ENCODE measurements around the gene KCNJ10.

Gene KCNJ10

GRCh38 chr1:160021376-160022074, 48.4 kb downstream of the KCNJ10 start:
- no peak for DNase-seq

GRCh38 chr1:160020196-160020595, 49.8 kb downstream of the KCNJ10 start:
- no peak for DNase-seq

GRCh38 chr1:160018900-160019299, 51.1 kb downstream of the KCNJ10 start:
- no peak for DNase-seq

GRCh38 chr1:160018347-160018746, 51.6 kb downstream of the KCNJ10 start:
- DNase-seq: no peak

GRCh38 chr1:160017592-160017991, 52.4 kb downstream of the KCNJ10 start:
- DNase-seq: no peak

GRCh38 chr1:160011781-160012180, 58.2 kb downstream of the KCNJ10 start:
- DNase-seq: no peak

GRCh38 chr1:160009801-160010200, 60.2 kb downstream of the KCNJ10 start:
- no peak for DNase-seq

GRCh38 chr1:160009081-160009480, 60.9 kb downstream of the KCNJ10 start:
- DNase-seq: no peak

- DNase-seq: no peak
Observed at GRCh38 chr1:160007577-160008200, 62.3 kb downstream of the KCNJ10 start.

- DNase-seq: peak; percentile 79
Observed at GRCh38 chr1:160006312-160006940, 63.5 kb downstream of the KCNJ10 start.

GRCh38 chr1:160005070-160005469, 64.9 kb downstream of the KCNJ10 start:
- no peak for DNase-seq

- DNase-seq: no peak
Observed at GRCh38 chr1:160004425-160004824, 65.5 kb downstream of the KCNJ10 start.

GRCh38 chr1:160004001-160004400, 66.0 kb downstream of the KCNJ10 start:
- no peak for DNase-seq

- no peak for DNase-seq
Observed at GRCh38 chr1:160001440-160001839, 68.5 kb downstream of the KCNJ10 start.

- DNase-seq: no peak
Observed at GRCh38 chr1:159999204-159999603, 70.8 kb downstream of the KCNJ10 start.

- no peak for DNase-seq
Observed at GRCh38 chr1:159996653-159997052, 73.3 kb downstream of the KCNJ10 start.

GRCh38 chr1:159994896-159995295, 75.1 kb downstream of the KCNJ10 start:
- DNase-seq: no peak

- DNase-seq: no peak
Observed at GRCh38 chr1:159993911-159994310, 76.0 kb downstream of the KCNJ10 start.

- no peak for DNase-seq
Observed at GRCh38 chr1:159992161-159992560, 77.8 kb downstream of the KCNJ10 start.

GRCh38 chr1:159991513-159991912, 78.4 kb downstream of the KCNJ10 start:
- DNase-seq: no peak

GRCh38 chr1:159990005-159990404, 80.0 kb downstream of the KCNJ10 start:
- no peak for DNase-seq

- no peak for DNase-seq
Observed at GRCh38 chr1:159989581-159989980, 80.4 kb downstream of the KCNJ10 start.

GRCh38 chr1:159988006-159988405, 82.0 kb downstream of the KCNJ10 start:
- DNase-seq: no peak

GRCh38 chr1:159987186-159987585, 82.8 kb downstream of the KCNJ10 start:
- no peak for DNase-seq

Data from CD4-positive, alpha-beta T cell treated with Interleukin-17A for 4 hours (primary cell).